Renal cortex interstitium (tissue), 11 donors: ENCODE results near the gene GPRIN2. TPM values are rescaled to one million over a fixed set of nuclear protein-coding genes. Genes with fewer than 3 reads are reported as not detected.

Experiments used
- DNase-seq, 11 donors: peaks; one replicate each; pipeline ENCODE4 v3.0.0-alpha.2; 2013; ENCODE audit warnings: low read depth in 9 of 11, low spot score in 4 of 11; ENCODE audit errors: extremely low read depth in 1 of 11
- polyA plus RNA-seq, 3 donors: library from polyadenylated mRNA; unstranded; fragments of 120-200 nt; gene quantifications; one replicate each; pipeline ENCODE4 v1.2.1, GENCODE V29; 2013; ENCODE audit not compliant: insufficient read length in 3 of 3

GPRIN2 gene
- polyA plus RNA-seq, 3 donors = 3.1 to 7.0 (median 3.8) TPM

DNA sequence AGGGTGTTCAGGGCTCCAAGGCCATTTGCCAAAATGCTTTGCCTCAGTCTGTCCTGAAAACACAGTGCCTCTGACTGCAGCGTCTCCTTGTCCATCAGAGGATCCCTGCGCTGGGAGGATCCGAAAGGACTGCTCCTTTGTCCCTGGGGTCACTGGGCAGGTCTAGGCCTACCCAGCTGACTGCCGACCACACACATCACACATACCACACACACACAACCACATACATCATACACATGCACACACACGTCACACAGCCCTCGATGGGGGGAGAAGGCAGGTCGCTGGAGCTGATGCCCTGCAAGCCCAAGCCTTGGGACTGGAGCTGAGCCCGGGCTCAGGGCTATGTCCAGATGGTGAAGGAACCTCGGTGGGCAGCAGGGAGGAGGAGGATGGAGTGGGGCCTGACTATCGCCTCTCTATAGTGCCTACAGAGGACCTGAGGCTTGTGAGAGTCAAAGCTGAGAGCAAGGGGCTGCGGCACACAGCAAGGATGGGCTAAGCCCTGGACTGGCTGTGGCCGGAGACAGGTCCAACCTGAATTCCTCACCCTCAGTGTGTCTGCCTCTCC, 29.1 kb downstream of the GPRIN2 start:
- no peak for DNase-seq

- no peak for DNase-seq
Measured at GRCh38 chr10:46526682-46527038, 29.8 kb downstream of the GPRIN2 start.

DNA sequence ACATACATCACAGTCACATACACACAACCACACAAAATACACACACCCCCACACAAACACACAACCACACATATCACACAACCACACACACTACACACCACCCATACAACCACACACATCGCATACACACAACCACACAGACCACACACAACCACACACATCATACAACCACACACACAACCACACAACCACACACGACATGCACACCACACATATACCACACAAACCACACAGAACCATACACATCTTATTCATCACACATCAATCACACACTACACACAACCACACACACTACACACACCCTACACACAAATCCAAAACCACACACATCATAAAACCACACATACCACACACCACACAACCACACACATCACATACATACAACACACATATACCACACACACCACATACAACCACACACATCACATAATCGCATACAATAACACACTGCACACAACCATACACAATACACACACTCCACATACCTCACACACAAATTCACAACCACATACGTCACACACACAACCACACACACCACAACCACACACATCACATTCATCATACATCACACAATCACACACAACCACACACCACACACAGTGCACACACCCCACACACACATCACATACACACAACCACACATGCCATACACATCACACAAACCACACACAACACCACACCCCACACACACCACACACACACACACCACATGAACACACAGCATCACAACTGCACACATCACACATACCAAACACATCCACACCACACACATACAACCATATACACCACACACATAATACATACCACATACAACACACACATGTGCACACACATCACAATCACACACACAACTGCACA, 30.4 kb downstream of the GPRIN2 start:
- DNase-seq = no peak

GRCh38 chr10:46525177-46525823, 31.2 kb downstream of the GPRIN2 start:
- no peak for DNase-seq

DNA sequence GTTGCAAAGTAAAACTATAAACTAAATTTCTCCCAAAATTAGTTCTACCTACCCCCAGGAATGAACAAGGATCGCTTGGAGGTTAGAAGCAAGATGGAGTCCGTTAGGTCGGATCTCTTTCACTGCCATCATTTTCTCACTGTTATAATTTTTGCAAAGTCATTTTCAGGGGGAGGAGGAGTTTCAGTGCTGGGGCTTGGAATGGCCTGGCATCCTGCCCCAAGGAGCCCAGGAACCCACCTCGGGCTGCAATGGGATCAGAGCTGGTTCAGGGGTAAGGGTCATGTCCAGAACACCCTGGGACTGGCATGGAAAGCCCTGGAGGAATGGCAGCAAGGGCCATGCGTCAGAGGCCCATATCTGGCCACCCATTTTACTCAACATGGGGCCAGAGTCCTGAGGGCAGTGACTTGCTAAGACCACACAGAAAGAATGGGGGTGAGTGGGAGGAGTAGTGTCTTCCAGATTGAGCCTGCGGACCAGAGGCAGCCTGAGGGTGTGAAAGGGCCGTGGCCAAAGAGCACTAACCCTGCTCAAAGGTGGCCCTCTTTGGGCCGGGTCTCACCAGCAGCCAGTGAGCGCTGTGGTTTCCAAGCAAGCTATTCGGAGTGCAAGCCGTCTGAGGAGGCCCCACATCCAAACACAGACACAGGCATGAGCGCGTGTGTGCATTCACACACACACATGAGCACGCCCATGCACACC, 31.8 kb downstream of the GPRIN2 start:
- no peak for DNase-seq

- peak in 2 of 11 donors; percentile 32 to 54 for DNase-seq
Measured at GRCh38 chr10:46523962-46524471, 32.4 kb downstream of the GPRIN2 start.

DNA sequence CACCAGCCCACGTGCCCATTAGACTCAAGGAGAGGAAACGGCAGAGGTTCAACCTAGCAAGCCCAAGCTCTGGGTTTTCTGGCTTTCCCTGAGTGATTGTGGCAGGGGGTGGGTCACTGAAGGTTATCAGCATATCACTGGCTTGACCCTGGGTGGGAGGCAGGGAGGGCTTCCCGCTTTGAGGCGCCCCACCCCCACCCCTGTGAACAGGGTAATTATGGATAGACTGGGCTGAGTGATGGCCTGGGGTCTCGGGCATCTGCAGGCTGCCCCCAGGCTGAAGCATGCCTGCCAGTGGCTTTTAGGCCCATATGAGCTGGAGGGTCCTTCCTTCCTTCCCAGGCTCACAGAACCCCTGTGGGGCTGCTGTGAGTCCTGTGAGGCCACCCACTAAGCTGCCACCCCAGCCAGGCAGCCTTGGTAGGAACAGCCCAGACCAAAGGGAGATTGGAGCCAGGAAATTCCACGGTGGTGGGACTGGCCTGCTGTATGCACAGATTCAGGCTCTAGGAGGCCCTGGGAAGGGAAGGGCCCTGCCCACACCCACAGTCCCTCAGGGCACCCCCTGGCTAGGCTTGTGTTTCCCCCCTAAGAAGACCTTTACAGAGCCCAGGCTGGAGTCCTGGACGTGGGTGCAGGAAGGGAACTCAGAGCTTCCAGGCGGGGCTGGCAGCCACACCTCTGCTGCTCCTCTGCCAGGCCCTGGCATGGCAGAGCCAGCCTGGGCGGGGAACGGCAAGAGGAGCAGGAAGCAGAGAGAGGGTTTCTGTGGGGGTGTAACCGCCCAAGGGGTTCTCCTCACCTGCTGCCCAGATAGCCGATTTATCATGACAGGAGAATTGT, 33.1 kb downstream of the GPRIN2 start:
- DNase-seq = no peak

DNA sequence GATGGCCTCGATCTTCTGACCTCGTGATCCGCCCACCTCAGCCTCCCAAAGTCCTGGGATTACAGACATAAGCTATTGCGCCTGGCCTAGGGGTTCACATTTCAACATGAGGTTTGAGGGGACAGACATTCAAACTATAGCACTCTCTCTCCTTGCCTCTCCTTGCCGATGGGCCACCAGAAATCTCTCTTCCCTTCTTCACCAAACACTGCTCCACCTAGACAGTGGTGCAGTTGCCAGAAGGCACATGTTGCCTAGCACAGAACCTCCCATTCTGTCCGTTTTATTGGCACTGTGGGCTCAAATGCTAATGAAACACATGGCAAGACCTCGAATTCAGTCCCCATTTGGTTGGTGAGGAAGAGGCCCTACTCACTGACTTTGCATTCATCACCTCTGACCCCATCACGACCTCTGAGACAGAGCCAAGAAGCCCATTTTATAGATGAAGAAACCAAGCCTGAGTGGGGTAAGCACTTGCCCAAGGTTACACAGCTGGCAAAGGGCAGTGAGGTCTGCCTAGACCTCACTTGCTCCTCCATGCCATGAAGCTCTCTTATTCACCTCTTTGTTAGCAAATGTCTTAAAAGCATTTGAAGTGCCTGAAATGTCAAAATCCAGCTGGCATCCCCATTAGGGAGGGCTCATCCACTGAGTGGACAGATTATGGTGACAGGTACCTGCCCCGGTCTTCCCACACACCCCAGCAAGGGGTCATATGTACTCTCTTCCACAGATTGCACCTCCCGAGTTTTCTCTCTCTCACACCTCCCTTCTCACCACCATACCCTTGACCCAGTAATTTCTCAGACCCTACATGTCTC, 34.0 kb downstream of the GPRIN2 start:
- DNase-seq = no peak

DNA sequence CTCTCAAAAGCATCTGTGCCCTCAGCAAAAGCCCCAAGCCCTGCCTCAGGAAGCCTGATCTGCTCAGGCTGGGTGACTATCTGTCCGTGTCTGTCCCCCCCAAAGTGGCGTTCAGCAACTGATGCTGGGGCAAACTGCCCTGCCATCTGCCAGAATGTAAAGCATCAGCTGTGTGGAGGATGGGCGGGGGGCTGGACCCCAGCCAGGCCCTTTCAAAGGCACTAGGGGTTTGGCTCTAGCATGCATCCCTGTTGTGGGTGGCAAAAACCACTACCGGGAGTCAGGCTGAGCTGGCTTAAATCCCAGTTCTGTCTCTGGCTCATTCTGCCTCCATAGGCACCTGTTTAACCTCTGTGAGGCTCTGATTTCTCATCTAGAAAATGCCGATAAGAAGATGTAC, 35.5 kb downstream of the GPRIN2 start:
- DNase-seq = no peak

DNA sequence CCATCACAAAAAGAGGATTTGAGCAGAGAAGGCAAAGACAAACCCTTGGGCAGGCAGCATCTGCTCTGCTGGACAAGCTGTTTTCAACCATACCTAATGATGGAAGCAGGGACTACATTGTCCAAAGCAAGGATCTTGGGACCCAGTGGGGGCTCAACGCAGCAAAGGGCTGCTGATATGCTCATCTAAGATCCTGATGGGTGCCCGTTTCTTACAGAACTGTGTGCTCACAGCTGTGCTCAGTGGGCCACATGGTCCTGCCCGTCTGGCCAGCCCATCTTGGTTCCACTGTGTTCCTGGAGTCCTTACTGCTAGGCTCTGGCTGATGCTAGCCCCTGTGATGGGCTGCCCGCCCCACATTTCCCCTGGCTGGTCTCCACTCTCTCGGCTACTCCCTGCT, 36.1 kb downstream of the GPRIN2 start:
- DNase-seq = no peak

GRCh38 chr10:46518028-46518725, 38.3 kb downstream of the GPRIN2 start:
- no peak for DNase-seq

- no peak for DNase-seq
Measured at GRCh38 chr10:46517541-46517940, 38.9 kb downstream of the GPRIN2 start.

DNA sequence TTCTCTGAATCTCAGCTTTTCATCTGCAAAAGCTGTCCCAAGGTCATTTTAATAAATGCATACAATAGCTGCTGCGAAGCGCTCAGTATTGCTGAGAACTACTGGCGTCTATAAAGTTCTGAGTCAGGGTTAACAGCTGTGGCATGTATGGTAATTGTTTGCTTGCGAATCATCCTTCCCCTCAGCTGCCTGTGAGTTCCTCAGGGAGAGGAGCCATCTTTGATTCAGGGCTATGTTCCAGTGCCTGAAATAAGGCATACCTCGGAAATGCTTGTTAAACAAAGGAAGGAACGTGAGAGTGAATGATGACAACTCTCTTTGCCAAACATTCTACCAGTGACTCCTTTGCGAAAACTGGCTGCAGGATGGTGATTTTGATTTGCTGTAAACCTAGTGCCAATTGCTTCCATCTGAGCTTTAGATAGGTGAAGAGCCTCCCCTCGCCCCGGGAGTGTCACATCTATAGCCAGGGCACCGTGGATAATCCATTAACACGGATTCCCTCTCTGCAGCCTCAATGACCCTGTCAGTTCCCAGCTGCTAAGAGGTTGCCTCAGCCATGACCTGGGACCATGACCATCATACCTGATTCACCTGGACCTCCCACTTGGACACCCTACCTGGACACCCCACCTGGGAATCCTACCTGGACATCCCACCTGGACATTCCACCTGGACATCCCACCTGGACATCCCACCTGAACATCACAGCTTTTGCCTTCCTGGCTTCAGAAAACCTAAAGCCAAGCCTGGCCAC, 39.6 kb downstream of the GPRIN2 start:
- DNase-seq = peak in 1 of 11 donors; percentile 31

DNA sequence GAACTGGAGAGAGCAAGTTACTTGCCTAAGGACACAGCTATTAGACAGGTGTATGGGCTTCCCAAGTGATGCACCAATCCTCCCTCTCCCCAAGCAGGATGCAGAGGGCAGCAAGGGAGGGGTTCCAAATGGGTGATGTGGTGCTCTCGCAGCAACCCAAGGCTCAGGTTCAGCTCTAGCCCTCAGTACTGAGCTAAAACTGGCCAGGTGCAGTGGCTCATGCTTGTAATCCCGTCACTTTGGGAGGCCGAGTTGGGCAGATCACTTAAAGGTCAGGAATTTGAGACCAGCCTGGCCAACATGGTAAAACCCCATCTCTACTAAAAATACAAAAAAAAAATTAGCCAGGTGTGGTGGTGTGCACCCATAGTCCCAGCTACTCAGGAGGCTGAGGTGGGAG, 40.7 kb downstream of the GPRIN2 start:
- DNase-seq = no peak

GRCh38 chr10:46515366-46515765, 41.1 kb downstream of the GPRIN2 start:
- DNase-seq = no peak

- no peak for DNase-seq
Measured at GRCh38 chr10:46514899-46515298, 41.6 kb downstream of the GPRIN2 start.

DNA sequence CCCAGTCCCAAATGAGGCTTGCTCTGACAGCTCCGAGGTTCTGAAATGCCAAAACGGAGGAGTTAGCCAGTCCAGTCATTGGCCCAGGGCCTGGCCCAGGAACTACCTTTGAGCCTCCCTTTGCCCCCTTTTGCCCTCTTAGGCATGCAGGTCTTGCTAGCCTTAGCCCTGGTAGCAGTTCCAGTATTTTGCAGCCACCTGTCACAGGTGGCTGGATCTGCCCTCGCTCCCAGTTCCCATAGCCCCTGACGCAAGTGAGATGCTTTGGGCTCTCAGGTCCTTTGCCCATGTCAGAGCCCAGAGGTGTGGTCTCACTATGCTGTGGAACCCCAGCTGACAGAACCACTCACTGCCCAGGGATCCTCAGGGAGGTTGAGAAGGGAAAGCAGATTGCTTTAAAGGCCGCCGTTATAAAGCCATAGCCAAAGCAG, 42.0 kb downstream of the GPRIN2 start:
- DNase-seq = no peak
